HG03354 (cell line): ENCODE results near the gene MOB1A.
"Not testable (repeated sequence)": the region's sequence is repeated elsewhere in the genome, so short reads cannot be mapped to it uniquely, and the experiment has no call there.

Source experiments
- ATAC-seq: cut with Tn5 transposase; IDR thresholded peaks from one replicate; pipeline ENCODE4 v1.9.1; 2021; ENCODE audit warnings: mild to moderate bottlenecking; ENCODE audit not compliant: unreplicated experiment, poor library complexity, severe bottlenecking

MOB1A gene

GRCh38 chr2:74152954-74153353 is 25.7 kb downstream of the MOB1A start:
- no peak for ATAC-seq

- no peak for ATAC-seq
These were observed 28.9 kb downstream of the MOB1A start for GRCh38 chr2:74149570-74150319.

GRCh38 chr2:74149247-74149525 is 29.5 kb downstream of the MOB1A start:
- ATAC-seq: no peak

- ATAC-seq: no peak
These were observed 30.0 kb downstream of the MOB1A start for GRCh38 chr2:74148457-74149246.

GRCh38 chr2:74147727-74148456 is 30.8 kb downstream of the MOB1A start, which contains the start of gene BOLA3:
TSS of gene BOLA3 (minus strand) at chr2:74147912. CDS start at chr2:74147874, 38 bp downstream.
- peak; percentile 95 for ATAC-seq

- ATAC-seq: peak; percentile 51
These were observed 31.6 kb downstream of the MOB1A start for GRCh38 chr2:74146929-74147726.

- ATAC-seq: no peak
These were observed 36.3 kb downstream of the MOB1A start for GRCh38 chr2:74142340-74142739.

GRCh38 chr2:74138600-74139323 is 39.9 kb downstream of the MOB1A start:
- ATAC-seq: no peak

- ATAC-seq: no peak
These were observed 40.8 kb downstream of the MOB1A start for GRCh38 chr2:74137651-74138599.

- ATAC-seq: no peak
These were observed 46.8 kb downstream of the MOB1A start for GRCh38 chr2:74131901-74132300.

- ATAC-seq: no peak
These were observed 48.3 kb downstream of the MOB1A start for GRCh38 chr2:74130211-74130995.

- ATAC-seq: no peak
These were observed 50.5 kb downstream of the MOB1A start for GRCh38 chr2:74128206-74128605.

- ATAC-seq: not testable (repeated sequence)
These were observed 54.7 kb downstream of the MOB1A start for GRCh38 chr2:74123955-74124354.

- ATAC-seq: not testable (repeated sequence)
These were observed 56.8 kb downstream of the MOB1A start for GRCh38 chr2:74121846-74122245.

- ATAC-seq: peak; percentile 99
These were observed 58.5 kb downstream of the MOB1A start for GRCh38 chr2:74119912-74120825.

GRCh38 chr2:74119339-74119738 is 59.3 kb downstream of the MOB1A start:
- no peak for ATAC-seq
